Parathyroid adenoma (tissue), 2 donors: ENCODE measurements around the gene NELFB.

Experiments used
- H2AFZ ChIP-seq: fragments of 300-600 bp; sonication (generic); one replicate; pipeline ENCODE4 v1.7.0; 2017; ENCODE audit warnings: antibody characterized with exemption, mild to moderate bottlenecking
- H3K27ac ChIP-seq: fragments of 300-600 bp; sonication (generic); one replicate; pipeline ENCODE4 v1.7.0; 2017
- H3K27me3 ChIP-seq: fragments of 300-600 bp; sonication (generic); one replicate; pipeline ENCODE4 v1.7.0; 2017; ENCODE audit warnings: low read length; ENCODE audit not compliant: control insufficient read depth, insufficient read depth
- H3K36me3 ChIP-seq: fragments of 300-600 bp; sonication (generic); one replicate; pipeline ENCODE4 v1.7.0; 2017; ENCODE audit warnings: low read length; ENCODE audit not compliant: control insufficient read depth, insufficient read depth
- H3K4me1 ChIP-seq: fragments of 300-600 bp; sonication (generic); one replicate; pipeline ENCODE4 v1.7.0; 2017; ENCODE audit warnings: control low read depth
- H3K4me2 ChIP-seq: fragments of 300-600 bp; sonication (generic); one replicate; pipeline ENCODE4 v1.7.0; 2017; ENCODE audit warnings: low read length
- H3K4me3 ChIP-seq: fragments of 300-600 bp; sonication (generic); one replicate; pipeline ENCODE4 v1.7.0; 2017; ENCODE audit warnings: low read depth, low read length
- H3K79me2 ChIP-seq: fragments of 300-600 bp; sonication (generic); one replicate; pipeline ENCODE4 v1.7.0; 2017; ENCODE audit warnings: control low read depth
- H3K9ac ChIP-seq: fragments of 300-600 bp; sonication (generic); one replicate; pipeline ENCODE4 v1.7.0; 2017; ENCODE audit warnings: mild to moderate bottlenecking
- H3K9me3 ChIP-seq: fragments of 300-600 bp; sonication (generic); one replicate; pipeline ENCODE4 v1.7.0; 2017; ENCODE audit warnings: low read length; ENCODE audit not compliant: control insufficient read depth
- TF ChIP-seq, protein P1 (sequence below): fragments of 300-600 bp; sonication (generic); IDR thresholded peaks from one replicate; pipeline ENCODE4 v1.7.0; 2017; ENCODE audit warnings: antibody characterized with exemption, mild to moderate bottlenecking
- donor health status: primary hyperparathyroidism.

Gene NELFB

DNA sequence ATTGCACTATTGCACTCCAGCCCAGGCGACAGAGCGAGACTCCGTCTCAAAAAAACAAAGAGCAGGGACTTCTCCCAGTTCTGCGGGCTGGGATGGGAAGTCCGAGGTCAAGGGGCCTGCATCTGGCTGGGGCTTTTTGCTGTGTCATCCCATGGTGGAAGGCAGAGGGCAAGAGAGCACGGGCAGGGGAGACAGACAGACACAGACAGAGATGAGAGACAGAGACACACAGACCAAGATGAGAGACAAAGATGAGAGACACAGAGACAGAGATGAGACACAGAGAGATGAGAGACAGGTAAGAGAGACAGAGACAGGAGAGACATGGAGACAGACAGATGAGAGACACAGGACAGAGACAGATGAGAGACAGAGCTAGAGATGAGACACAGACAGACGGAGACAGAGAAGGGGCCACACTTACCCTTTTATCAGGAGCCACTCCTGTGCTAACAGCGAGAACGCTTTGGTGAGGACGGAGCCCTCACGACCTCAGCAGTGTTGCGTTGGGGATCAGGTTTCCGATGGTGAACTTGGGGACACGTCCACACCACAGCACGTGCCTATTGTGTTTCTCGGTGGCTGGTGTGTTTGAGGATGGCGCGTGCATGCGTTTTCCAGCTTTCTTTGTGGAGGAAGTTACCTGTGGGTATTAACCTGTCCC, 13.5 kb downstream of the NELFB start:
- H3K4me1 ChIP-seq, result peaks cover 4% of the 10 kb centered on the region
- H3K79me2 ChIP-seq, result no peaks in the 10 kb centered on the region
- TF ChIP-seq, protein P1, sequence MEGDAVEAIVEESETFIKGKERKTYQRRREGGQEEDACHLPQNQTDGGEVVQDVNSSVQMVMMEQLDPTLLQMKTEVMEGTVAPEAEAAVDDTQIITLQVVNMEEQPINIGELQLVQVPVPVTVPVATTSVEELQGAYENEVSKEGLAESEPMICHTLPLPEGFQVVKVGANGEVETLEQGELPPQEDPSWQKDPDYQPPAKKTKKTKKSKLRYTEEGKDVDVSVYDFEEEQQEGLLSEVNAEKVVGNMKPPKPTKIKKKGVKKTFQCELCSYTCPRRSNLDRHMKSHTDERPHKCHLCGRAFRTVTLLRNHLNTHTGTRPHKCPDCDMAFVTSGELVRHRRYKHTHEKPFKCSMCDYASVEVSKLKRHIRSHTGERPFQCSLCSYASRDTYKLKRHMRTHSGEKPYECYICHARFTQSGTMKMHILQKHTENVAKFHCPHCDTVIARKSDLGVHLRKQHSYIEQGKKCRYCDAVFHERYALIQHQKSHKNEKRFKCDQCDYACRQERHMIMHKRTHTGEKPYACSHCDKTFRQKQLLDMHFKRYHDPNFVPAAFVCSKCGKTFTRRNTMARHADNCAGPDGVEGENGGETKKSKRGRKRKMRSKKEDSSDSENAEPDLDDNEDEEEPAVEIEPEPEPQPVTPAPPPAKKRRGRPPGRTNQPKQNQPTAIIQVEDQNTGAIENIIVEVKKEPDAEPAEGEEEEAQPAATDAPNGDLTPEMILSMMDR, result no peak
- H3K9ac ChIP-seq, result no peak overlapping the region
- peak overlapping the region; percentile 28 for H3K4me2 ChIP-seq
- no peak overlapping the region for H3K4me3 ChIP-seq
- H3K27me3 ChIP-seq, result no peaks in the 10 kb centered on the region
- no peak overlapping the region for H2AFZ ChIP-seq
- no peaks in the 10 kb centered on the region for H3K9me3 ChIP-seq
- peak overlapping the region; percentile 24 for H3K27ac ChIP-seq
- no peaks in the 10 kb centered on the region for H3K36me3 ChIP-seq

DNA sequence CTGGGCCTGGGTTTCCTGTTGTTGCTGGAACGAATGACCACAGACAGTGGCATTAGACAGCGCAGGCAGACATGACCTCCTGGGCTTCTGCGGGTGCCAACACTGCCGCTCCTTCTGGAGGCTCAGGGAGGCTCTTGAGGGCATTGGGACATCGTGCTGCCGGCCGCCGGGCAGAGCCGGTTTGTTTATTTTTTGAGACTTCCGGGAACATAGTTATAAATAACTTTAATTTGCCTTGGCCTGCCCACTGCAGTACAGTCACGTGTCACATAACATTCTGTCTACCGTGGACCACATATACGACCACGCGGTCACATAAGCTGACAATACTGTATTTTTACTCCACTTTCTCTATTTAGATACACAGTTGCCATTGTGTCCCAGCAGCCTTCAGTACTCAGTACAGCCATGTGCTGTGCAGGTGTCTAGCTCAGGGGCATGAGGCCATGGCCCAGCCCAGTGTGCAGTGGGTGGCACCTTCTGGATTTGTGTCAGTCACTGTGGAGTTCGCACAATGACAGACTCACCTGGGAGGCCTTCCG, 14.2 kb downstream of the NELFB start:
- peak overlapping the region; percentile 28 for H3K4me2 ChIP-seq
- no peaks in the 10 kb centered on the region for H3K9me3 ChIP-seq
- H3K4me1 ChIP-seq, result peaks cover 4% of the 10 kb centered on the region
- TF ChIP-seq, protein P1, result no peak
- peak overlapping the region; percentile 24 for H3K27ac ChIP-seq
- H3K4me3 ChIP-seq, result no peak overlapping the region
- H3K79me2 ChIP-seq, result no peaks in the 10 kb centered on the region
- no peaks in the 10 kb centered on the region for H3K27me3 ChIP-seq
- H3K9ac ChIP-seq, result no peak overlapping the region
- H3K36me3 ChIP-seq, result no peaks in the 10 kb centered on the region
- no peak overlapping the region for H2AFZ ChIP-seq

DNA sequence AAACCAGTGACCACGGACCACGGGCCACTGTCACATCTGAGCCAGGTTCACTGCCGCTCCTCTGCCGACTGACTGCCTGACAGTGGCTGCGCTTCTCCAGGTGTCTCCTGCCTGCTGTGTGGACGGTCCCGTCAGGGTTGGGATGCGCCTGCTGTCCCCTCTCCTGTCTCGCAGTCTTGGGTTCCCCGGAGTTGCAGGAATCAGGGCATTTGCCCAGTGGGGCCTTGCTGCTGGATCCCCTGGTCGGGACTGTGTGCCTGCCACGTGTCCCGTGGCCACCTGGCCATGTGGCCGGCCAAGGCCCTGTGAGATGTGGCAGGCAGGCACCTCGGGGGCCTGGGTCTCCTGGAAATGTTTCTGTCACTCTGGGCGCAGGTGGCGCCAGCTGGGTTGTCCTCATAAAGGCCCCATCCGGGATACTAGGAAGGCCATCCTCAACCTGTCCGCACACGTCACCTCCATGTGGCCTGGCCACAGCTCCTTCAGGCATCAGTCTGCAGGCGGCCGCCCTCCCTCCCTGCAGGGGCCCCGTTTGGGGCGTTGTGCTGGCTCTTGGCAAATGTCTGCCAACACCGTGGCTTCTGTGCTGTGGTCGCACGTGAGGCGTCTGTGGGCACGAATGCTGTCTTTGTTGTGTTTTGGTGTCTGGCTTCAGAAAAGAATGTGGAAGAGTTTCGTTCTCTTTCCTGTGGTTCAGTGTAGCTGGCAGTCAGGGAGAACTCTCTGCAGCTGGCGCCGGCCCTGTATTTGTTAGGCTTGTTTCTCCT, 16.0 kb downstream of the NELFB start:
- no peak overlapping the region for H2AFZ ChIP-seq
- H3K9me3 ChIP-seq, result no peaks in the 10 kb centered on the region
- TF ChIP-seq, protein P1, result no peak
- H3K4me2 ChIP-seq, result no peak overlapping the region
- no peak overlapping the region for H3K27ac ChIP-seq
- H3K4me3 ChIP-seq, result no peak overlapping the region
- peaks cover 4% of the 10 kb centered on the region for H3K4me1 ChIP-seq
- no peaks in the 10 kb centered on the region for H3K79me2 ChIP-seq
- H3K36me3 ChIP-seq, result no peaks in the 10 kb centered on the region
- no peak overlapping the region for H3K9ac ChIP-seq
- H3K27me3 ChIP-seq, result no peaks in the 10 kb centered on the region

DNA sequence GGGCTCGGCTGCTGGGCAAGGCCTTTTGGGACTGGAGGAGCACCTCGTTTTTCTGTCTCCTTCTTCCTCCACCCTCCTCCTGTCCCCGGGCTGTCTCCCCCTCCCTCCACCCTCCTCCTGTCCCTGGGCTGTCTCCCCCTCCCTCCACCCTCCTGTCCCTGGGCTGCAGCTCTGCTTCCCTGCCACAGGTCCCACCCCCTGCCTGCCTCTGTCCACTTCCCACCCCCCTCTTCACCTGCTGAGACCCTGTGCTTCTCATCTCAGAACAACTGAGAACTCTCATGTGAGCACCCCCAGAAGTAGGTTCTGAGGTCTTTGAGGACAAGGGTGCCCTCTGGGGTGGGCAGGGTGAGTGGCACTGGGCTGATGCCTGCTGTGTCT, 16.6 kb downstream of the NELFB start:
- no peaks in the 10 kb centered on the region for H3K79me2 ChIP-seq
- no peak overlapping the region for H2AFZ ChIP-seq
- no peak overlapping the region for H3K9ac ChIP-seq
- H3K4me1 ChIP-seq, result peaks cover 4% of the 10 kb centered on the region
- no peak overlapping the region for H3K4me2 ChIP-seq
- H3K4me3 ChIP-seq, result no peak overlapping the region
- TF ChIP-seq, protein P1, result no peak
- H3K27me3 ChIP-seq, result no peaks in the 10 kb centered on the region
- H3K27ac ChIP-seq, result no peak overlapping the region
- H3K9me3 ChIP-seq, result no peaks in the 10 kb centered on the region
- H3K36me3 ChIP-seq, result no peaks in the 10 kb centered on the region
